Thoracic aorta (tissue), 2 donors: ENCODE data around the gene GARS1. TPM values are rescaled to one million over a fixed set of nuclear protein-coding genes. Genes with fewer than 3 reads are reported as not detected.

Source experiments
- ATAC-seq: fragments of 150-250 bp; one replicate; pipeline ENCODE4 v1.8.0; 2017; ENCODE audit warnings: low read depth; ENCODE audit not compliant: insufficient number of reproducible peaks, low FRiP score
- DNase-seq: peaks from one replicate; pipeline ENCODE4 v3.0.0-alpha.2; 2020; ENCODE audit warnings: low spot score
- H3K27ac ChIP-seq, 2 donors: fragments of 200-600 bp; sonication (generic); 1 replicate in 1 of 2; 2 replicates in 1 of 2; pipeline ENCODE4 v1.5.1; 2016; ENCODE audit warnings: mild to moderate bottlenecking in 2 of 2, moderate library complexity in 2 of 2
- H3K27me3 ChIP-seq: fragments of 200-600 bp; sonication (generic); replicated peaks from 2 replicates; pipeline ENCODE4 v1.6.0; 2016; ENCODE audit warnings: mild to moderate bottlenecking; ENCODE audit not compliant: insufficient read depth
- H3K36me3 ChIP-seq: fragments of 200-600 bp; sonication (generic); one replicate; pipeline ENCODE4 v1.5.1; 2016
- H3K4me1 ChIP-seq, 2 donors: fragments of 200-600 bp; sonication (generic); 1 replicate in 1 of 2; 2 replicates in 1 of 2; pipeline versions ENCODE4 v1.5.1 to v1.6.0; 2016; ENCODE audit warnings: low read depth in 2 of 2, mild to moderate bottlenecking in 1 of 2; ENCODE audit not compliant: control insufficient read depth in 1 of 2
- H3K4me3 ChIP-seq: fragments of 200-600 bp; sonication (generic); 2 replicates; pipeline ENCODE4 v1.5.1; 2016; ENCODE audit warnings: mild to moderate bottlenecking
- H3K9me3 ChIP-seq: fragments of 200-600 bp; sonication (generic); 2 replicates; pipeline ENCODE4 v1.5.1; 2016
- total RNA-seq, 2 donors: library from RNA; depleted of rRNA; stranded (reverse); fragments of >200 nt; gene quantifications; one replicate each; pipeline versions ENCODE4 v1.1.0 to v1.2.3, GENCODE V29; 2016
- TF ChIP-seq, protein P1 (sequence below): fragments of 200-600 bp; sonication (generic); IDR thresholded peaks from one replicate; pipeline ENCODE4 v1.5.1; 2019; ENCODE audit warnings: antibody characterized with exemption

GARS1 gene
- total RNA-seq, 2 donors from 2014 or later: 76.5 to 81.6 TPM

DNA sequence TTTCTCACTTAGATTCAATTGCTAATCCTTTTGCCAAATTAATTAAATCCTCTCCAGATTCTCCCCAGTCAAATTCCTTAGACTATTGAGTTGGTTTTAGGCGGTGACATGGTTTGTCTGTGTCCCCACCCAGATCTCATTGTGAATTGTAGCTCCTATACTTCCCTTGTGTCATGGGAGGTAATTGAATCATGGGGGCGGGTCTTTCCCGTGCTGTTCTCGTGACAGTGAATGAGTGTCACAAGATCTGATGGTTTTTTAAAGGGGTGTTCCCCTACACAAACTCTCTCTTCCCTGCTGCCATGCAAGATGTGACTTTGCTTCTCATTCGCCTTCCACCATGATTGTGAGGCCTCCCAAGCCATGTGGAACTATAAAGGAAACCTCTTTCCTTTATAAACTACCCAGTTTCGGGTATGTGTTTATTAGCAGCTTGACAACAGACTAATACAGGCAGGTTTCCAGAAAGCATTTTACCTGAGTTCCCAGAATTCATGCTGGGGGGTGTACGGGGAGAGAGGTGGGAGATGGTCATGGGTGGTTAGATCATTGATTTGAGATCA, 44.7 kb upstream of the GARS1 start:
- no peak for ATAC-seq
- Histone ChIP-seq H3K9me3 (no peaks in the 10 kb centered on the region), H3K36me3 (no peaks in the 10 kb centered on the region), H3K4me3 (no peak overlapping the region), H3K27ac (no peak overlapping the region), H3K4me1 (peaks cover 8 to 9% of the 10 kb centered on the region in 2 donors), H3K27me3 (no peaks in the 10 kb centered on the region)
- no peak for DNase-seq
- TF ChIP-seq, protein P1, sequence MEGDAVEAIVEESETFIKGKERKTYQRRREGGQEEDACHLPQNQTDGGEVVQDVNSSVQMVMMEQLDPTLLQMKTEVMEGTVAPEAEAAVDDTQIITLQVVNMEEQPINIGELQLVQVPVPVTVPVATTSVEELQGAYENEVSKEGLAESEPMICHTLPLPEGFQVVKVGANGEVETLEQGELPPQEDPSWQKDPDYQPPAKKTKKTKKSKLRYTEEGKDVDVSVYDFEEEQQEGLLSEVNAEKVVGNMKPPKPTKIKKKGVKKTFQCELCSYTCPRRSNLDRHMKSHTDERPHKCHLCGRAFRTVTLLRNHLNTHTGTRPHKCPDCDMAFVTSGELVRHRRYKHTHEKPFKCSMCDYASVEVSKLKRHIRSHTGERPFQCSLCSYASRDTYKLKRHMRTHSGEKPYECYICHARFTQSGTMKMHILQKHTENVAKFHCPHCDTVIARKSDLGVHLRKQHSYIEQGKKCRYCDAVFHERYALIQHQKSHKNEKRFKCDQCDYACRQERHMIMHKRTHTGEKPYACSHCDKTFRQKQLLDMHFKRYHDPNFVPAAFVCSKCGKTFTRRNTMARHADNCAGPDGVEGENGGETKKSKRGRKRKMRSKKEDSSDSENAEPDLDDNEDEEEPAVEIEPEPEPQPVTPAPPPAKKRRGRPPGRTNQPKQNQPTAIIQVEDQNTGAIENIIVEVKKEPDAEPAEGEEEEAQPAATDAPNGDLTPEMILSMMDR: no peak

DNA sequence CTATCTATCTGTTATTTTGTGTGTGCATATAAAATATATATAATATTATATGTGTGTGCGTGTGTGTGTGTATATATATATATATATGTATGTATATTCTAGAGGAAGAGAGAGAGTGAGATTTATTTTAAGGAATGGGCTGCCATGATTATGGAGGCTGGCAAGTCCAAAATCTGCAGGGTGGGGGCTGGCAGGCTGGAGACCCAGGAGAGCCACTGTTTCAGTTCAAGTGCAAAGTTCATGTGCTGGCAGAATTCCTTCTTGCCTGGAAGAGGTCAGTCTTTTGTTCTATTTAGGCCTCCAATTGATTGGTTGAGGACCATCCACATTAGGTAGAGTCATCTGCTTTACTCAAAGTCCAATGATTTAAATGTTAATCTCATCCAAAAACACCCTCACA, 42.3 kb upstream of the GARS1 start:
- DNase-seq (no peak), ATAC-seq (no peak)
- Histone ChIP-seq H3K36me3 (no peaks in the 10 kb centered on the region), H3K9me3 (no peaks in the 10 kb centered on the region), H3K27ac (no peak overlapping the region), H3K4me1 (peaks cover 8 to 9% of the 10 kb centered on the region in 2 donors), H3K4me3 (no peak overlapping the region), H3K27me3 (no peaks in the 10 kb centered on the region)
- TF ChIP-seq, protein P1: no peak

DNA sequence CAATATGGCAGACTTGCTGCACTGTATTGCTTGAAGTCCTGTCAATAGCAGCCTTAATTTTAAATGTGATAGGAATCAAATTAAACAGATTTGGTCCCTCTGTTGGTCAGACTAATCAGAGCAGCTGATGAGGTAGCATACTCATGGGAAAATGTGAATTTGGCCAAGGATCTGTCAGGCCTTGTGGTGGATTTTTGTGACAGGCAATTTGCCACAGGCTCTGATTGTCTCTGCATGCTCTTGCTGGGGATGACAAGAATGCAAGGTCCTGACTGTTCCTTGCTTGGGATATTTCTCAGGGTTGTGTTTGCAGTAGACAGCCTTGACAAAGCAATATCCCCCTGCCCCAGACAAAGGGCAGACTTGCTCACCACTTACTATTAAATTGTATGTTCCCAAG, 41.5 kb upstream of the GARS1 start:
- TF ChIP-seq, protein P1: no peak
- Histone ChIP-seq H3K9me3 (no peaks in the 10 kb centered on the region), H3K27me3 (no peaks in the 10 kb centered on the region), H3K27ac (no peak overlapping the region), H3K36me3 (no peaks in the 10 kb centered on the region), H3K4me3 (no peak overlapping the region), H3K4me1 (peaks cover 8 to 9% of the 10 kb centered on the region in 2 donors)
- ATAC-seq (no peak), DNase-seq (no peak)

DNA sequence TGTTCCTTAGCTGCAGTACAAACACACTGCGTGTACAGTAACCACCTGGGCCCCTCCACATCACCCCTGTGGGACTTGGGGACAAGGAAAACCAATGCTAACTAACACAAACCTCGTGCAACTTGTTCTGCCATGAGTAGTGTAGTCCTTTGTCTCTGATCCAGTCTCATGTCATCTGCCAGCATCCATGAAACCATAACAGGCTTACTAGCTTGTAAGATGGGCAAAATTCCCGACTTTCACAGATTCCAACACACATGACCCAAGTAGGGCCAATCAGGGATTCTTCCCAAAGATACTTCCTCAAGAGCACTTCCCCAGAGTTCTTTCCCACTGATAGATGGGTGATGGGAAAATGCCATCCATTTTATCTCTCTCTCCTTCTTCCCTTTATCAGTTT, 41.1 kb upstream of the GARS1 start:
- H3K9me3 ChIP-seq: no peaks in the 10 kb centered on the region
- ATAC-seq: no peak
- H3K4me3 ChIP-seq: no peak overlapping the region
- DNase-seq: no peak
- TF ChIP-seq, protein P1: no peak
- H3K36me3 ChIP-seq: no peaks in the 10 kb centered on the region
- H3K27me3 ChIP-seq: no peaks in the 10 kb centered on the region
- no peak overlapping the region for H3K27ac ChIP-seq
- H3K4me1 ChIP-seq: peaks cover 8 to 9% of the 10 kb centered on the region in 2 donors

DNA sequence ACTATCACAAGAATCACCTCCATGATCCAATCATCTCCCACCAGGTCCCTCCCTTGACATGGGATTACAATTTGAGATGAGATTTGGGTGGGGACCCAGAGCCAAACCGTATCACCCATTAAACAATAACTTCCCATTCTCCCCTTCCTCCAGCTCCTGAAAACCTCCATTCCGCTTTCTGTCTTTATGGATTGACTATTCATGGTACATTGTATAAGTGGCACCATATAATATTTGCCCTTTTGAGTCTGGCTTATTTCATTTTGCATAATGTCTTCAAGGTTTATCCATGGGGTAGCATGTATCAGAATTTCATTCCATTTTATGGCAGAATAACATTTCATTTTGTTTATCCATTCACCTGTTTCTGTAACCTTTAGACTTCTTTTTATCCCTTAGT, 39.2 kb upstream of the GARS1 start:
- DNase-seq (no peak), ATAC-seq (no peak)
- H3K4me3 ChIP-seq: no peak overlapping the region
- peaks cover 8 to 9% of the 10 kb centered on the region in 2 donors for H3K4me1 ChIP-seq
- H3K27ac ChIP-seq: no peak overlapping the region
- TF ChIP-seq, protein P1: no peak
- no peaks in the 10 kb centered on the region for H3K36me3 ChIP-seq
- no peaks in the 10 kb centered on the region for H3K9me3 ChIP-seq
- H3K27me3 ChIP-seq: no peaks in the 10 kb centered on the region
